SH-SY5Y (cell line): Measurements from ENCODE around the gene RHOB.

Experiments used
- GATA2 ChIP-seq: IDR thresholded peaks from 2 replicates; pipeline ENCODE4 v1.6.1; 2011; ENCODE audit warnings: mild to moderate bottlenecking, low read depth, low read length
- GATA3 ChIP-seq: IDR thresholded peaks from 2 replicates; pipeline ENCODE4 v1.6.1; 2011; ENCODE audit warnings: low read depth, mild to moderate bottlenecking, low read length, moderate library complexity

Gene RHOB

DNA sequence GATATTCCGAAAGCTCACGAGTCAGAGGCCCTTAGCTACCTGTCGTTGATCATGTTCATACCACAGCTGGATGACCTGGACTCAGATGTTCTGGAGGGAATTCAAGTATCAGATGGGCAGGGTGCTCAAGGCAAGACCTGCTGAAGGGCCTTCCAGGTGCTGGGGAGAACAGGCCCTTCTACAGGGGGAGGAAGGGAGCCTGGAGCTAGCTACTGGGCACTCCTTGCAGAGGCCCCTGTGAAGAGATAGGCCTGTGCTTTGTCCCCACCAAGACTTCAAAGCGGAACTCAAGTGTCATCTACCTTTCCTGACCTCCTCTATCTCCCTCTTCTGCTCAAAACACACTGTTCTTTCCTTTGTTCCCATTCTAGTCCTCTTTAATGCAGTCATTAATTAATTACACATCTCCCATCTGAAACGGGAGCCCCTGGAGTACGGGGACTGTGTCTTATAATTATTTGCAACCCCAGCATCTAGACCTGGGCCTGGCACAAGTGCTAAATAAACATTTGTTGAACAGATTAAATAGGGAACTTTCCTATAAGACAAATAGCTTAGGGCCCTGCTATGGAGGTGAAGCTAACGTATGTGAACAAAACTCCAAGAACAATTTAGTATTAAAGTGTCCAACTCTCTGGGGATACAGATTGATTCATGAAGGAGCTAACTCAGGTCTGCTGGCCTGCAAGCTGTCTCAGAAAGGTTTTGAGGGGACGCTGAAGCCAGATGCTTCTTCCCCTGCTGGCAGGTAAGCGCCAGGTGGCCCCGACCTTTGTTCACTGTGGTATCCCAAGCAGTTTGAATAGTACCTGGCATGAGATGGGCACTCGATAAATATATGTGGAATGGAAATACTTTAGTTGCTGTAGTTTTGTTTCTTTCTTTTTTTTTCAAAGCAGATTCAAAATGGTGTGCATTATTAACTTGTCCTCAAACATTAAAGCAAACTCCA lies 22.0 kb downstream of the RHOB start:
- TF ChIP-seq GATA2 (no peak), GATA3 (no peak)

GRCh38 chr2:20469595-20469994 lies 22.7 kb downstream of the RHOB start:
- TF ChIP-seq GATA2 (no peak), GATA3 (no peak)

DNA sequence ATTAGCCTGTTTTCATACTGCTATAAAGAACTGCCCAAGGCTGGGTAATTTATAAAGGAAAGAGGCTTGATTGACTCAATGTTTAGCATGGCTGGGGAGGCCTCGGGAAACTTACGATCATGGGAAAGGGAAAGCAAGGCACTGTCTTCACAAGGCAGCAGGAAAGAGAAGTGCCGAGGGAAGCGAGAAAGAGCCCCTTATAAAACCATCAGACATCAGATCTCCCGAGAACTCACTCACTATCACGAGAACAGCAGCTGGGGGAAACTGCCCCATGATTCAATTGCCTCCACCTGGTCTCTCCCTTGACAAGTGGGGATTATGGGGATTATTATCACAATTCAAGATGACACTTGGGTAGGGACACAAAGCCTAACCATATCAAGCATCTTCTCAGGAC lies 23.3 kb downstream of the RHOB start:
- TF ChIP-seq GATA2 (no peak), GATA3 (no peak)

DNA sequence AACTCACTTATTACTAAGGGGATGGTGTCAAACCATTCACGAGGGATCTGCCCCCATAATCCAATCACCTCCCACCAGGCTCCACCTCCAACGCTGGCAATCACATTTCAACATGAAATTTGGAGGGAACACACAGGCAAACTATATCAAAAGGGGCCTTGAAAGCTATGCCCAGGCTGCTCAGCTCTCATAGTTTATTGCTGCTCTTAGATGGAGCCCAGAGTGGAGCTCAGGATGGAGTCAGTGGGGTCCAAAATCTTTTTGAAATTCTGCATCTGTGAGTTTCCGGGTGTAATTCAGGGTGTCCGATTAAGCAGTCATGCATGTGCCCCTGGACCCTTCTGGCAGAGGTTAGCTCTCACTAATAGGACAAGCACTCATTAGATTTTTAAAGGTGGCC lies 24.3 kb downstream of the RHOB start:
- TF ChIP-seq GATA2, result no peak

- TF ChIP-seq GATA2, result peak; percentile 49
- no peak for TF ChIP-seq GATA3
These were observed 25.2 kb downstream of the RHOB start for GRCh38 chr2:20471902-20472559.

DNA sequence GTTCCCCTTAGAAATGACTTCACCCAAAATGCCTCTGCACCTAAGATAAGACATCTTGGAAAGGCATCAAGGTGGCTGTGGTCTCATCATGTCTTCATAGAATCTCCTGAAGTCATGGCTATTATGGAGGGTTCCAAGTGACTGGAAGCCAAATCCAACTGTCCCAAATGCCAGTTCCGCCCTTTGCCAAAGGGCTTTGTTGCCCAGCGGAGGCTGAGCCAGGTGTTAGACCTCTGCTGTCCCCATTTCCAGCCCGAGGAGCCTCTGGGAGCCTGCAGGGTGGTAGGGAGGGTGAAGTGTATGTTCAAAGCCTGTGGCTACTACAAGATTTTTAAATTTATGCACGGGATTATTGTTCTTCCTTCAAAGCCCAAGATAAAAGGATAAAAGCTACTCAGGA lies 25.7 kb downstream of the RHOB start:
- TF ChIP-seq GATA3, result no peak
- TF ChIP-seq GATA2, result no peak

- TF ChIP-seq GATA3, result no peak
- no peak for TF ChIP-seq GATA2
These were observed 26.3 kb downstream of the RHOB start for GRCh38 chr2:20473128-20473527.

- TF ChIP-seq GATA3 (no peak), GATA2 (no peak)
These were observed 28.1 kb downstream of the RHOB start for GRCh38 chr2:20474757-20475566.

DNA sequence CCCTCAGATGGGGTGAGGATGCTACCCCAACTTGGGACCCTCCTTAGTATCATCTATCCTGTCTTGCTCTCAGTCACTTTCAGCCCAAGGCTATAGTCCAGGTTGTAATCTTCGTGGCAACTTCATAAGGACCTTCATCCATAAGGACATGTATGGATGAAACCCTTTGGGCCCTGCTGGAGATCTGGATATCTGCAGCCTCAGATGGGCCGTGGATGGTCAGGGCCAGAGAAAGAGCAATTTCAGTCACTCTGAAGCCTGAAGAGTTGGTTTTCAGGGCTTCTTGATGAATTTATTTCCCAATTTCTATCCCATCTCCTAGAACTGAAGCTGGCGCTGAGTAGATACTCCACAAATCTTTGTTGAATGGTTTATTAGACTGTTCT lies 28.7 kb downstream of the RHOB start:
- TF ChIP-seq GATA2 (no peak), GATA3 (no peak)

- TF ChIP-seq GATA2 (no peak), GATA3 (no peak)
These were observed 29.6 kb downstream of the RHOB start for GRCh38 chr2:20476481-20476880.

GRCh38 chr2:20476950-20477349 lies 30.1 kb downstream of the RHOB start:
- TF ChIP-seq GATA3, result no peak
- no peak for TF ChIP-seq GATA2

DNA sequence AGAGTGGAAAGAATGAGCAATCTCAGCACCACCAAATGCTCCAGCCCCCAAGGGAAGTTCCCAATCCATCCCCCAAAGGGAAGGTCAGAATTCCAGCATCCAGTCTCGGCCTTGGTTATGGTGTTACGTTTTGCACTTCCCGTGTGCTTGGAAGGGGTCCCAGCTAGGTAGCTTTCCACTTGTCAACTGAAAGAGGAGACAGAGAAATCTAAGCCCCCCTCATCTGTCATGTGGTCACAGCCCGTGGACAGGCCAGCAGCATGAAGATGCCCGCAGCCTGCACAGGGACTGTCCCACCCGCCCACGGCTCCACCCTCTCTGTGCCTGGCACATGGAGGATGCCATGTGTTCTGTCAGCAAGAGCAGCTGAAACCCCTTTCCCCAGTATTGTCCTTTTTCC lies 32.1 kb downstream of the RHOB start:
- TF ChIP-seq GATA2 (no peak), GATA3 (no peak)

GRCh38 chr2:20479835-20480234 lies 33.0 kb downstream of the RHOB start:
- TF ChIP-seq GATA3, result no peak
- no peak for TF ChIP-seq GATA2

- TF ChIP-seq GATA3 (no peak), GATA2 (no peak)
These were observed 34.0 kb downstream of the RHOB start for GRCh38 chr2:20480913-20481312.

DNA sequence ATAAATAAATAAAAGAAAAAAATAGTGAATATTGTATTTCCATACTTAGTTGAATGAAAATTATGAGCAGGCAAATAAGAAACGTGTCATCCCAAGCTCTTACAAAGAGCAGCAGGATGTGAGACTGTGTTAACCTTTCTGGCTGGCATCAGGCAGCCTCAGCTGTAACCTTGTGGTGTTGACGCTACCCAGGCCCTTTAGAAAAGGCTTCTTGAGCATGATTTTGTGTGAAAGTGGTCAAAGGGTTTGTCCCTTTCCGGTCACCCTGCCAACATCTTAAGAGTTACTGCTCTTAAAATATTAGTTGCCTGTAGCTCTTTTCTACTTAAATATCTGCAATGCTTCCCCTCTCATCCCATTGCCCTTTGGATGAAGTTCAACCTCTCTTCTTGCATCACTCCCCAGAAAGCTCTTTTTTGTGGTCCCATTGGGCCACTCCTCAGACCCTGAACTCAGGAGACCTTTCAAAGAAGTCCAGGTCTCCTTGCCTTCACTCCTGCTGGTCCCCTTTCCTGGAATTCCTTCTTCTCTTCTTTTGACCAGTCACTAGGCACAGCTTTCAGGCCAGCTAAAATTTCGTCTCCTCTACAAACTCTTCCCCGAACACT lies 35.0 kb downstream of the RHOB start:
- TF ChIP-seq GATA2 (no peak), GATA3 (no peak)
